HCT116 (cell line): ENCODE measurements around the gene KIRREL3. TPM values are rescaled to one million over a fixed set of nuclear protein-coding genes. Genes with fewer than 3 reads are reported as not detected.

Experiments
- ATAC-seq: fragments of 200-7000 bp; cut with Tn5 transposase; 2 replicates; pipeline ENCODE4 v1.9.1; 2020; ENCODE audit warnings: mild to moderate bottlenecking, moderate library complexity
- BruUV-seq: library from RNA; stranded (reverse); fragments of 400-500 nt; replicated peaks from 2 replicates; lab custom pipeline; 2021; lab: Mats Ljungman, UMichigan
- CTCF ChIA-PET: fragments of 300-600 bp; sonication (Branson Sonifier 250); formaldehyde crosslinking; loops from one replicate; lab custom pipeline; 2021; ENCODE audit warnings: antibody characterized with exemption; lab: Charles Lee
- POLR2A ChIA-PET: fragments of 300-600, 350-600 bp; sonication (Branson Sonifier 250); formaldehyde crosslinking; loops from one replicate; lab custom pipeline; 2021; ENCODE audit warnings: antibody characterized with exemption; lab: Charles Lee
- RAD21 ChIA-PET, 2 experiments: fragments of 300-600 bp; sonication (Branson Sonifier 250); formaldehyde crosslinking; loops; one replicate each; lab custom pipeline; 2023; ENCODE audit warnings: low total read pairs in 2 of 2; ENCODE audit not compliant: uncharacterized antibody in 2 of 2, unreplicated experiment in 2 of 2, low non-redundant PET in 1 of 2; lab: Charles Lee
- DNase-seq: peaks from one replicate; pipeline ENCODE4 v3.0.0-alpha.2; 2010; ENCODE audit warnings: low read depth, low spot score
- H2AFZ ChIP-seq: fragments of 200-600 bp; shearing (Covaris generic), sonication (generic); 2 replicates; pipeline ENCODE4 v1.6.1; 2017; ENCODE audit warnings: low read depth, mixed run types, mixed read lengths, antibody characterized with exemption, low read length; ENCODE audit not compliant: poor library complexity, severe bottlenecking
- H3K27ac ChIP-seq: 2 replicates; pipeline ENCODE4 v1.5.1; 2012; ENCODE audit warnings: low read depth, low read length
- H3K27me3 ChIP-seq: fragments of 200-600 bp; sonication (generic); 2 replicates; pipeline ENCODE4 v1.6.1; 2016; ENCODE audit warnings: mixed run types, low read length, mixed read lengths; ENCODE audit not compliant: insufficient read depth
- H3K36me3 ChIP-seq, 2 experiments: fragments of 200-500 bp in 1 of 2; fragments of 200-600 bp in 1 of 2; sonication (Bioruptor generic) in 1 of 2; sonication (generic) in 1 of 2; 2 replicates each; pipeline versions ENCODE4 v1.5.1 to v1.6.1; 2014 to 2016; ENCODE audit warnings: low read length in 2 of 2, inconsistent platforms in 1 of 2, mixed read lengths in 1 of 2, mixed run types in 1 of 2; ENCODE audit not compliant: insufficient read depth in 2 of 2, control insufficient read depth in 1 of 2
- H3K4me1 ChIP-seq, 2 experiments: fragments of 200-600 bp in 1 of 2; sonication (generic) in 1 of 2; 2 replicates each; pipeline versions ENCODE4 v1.5.1 to v1.6.1; 2012 to 2017; ENCODE audit warnings: low read length in 2 of 2, inconsistent platforms in 1 of 2, mild to moderate bottlenecking in 1 of 2, mixed read lengths in 1 of 2, mixed run types in 1 of 2, moderate library complexity in 1 of 2; ENCODE audit not compliant: insufficient read depth in 2 of 2, control insufficient read depth in 1 of 2
- H3K4me2 ChIP-seq: fragments of 200-600 bp; sonication (generic); 2 replicates; pipeline ENCODE4 v1.6.1; 2017; ENCODE audit warnings: mixed run types, low read length, mixed read lengths
- H3K4me3 ChIP-seq, 2 experiments: fragments of 200-600 bp in 1 of 2; sonication (generic) in 1 of 2; replicated peaks in 1 of 2; 2 replicates each; pipeline ENCODE4 v1.5.1; 2011 to 2016; ENCODE audit warnings: low read length in 2 of 2, control low read depth in 1 of 2, low read depth in 1 of 2, mild to moderate bottlenecking in 1 of 2, mixed read lengths in 1 of 2, mixed run types in 1 of 2
- H3K79me2 ChIP-seq: fragments of 200-600 bp; sonication (generic); 2 replicates; pipeline ENCODE4 v1.6.1; 2017; ENCODE audit warnings: mild to moderate bottlenecking, mixed run types, low read length, moderate library complexity, mixed read lengths; ENCODE audit not compliant: insufficient read depth
- H3K9ac ChIP-seq: fragments of 200-600 bp; sonication (generic); 2 replicates; pipeline ENCODE4 v1.6.1; 2016; ENCODE audit warnings: low read length, mixed read lengths
- H3K9me2 ChIP-seq: fragments of 200-600 bp; sonication (generic), shearing (Covaris generic); 2 replicates; pipeline ENCODE4 v1.6.1; 2017; ENCODE audit warnings: mixed run types, mild to moderate bottlenecking, moderate library complexity; ENCODE audit not compliant: insufficient read depth
- H3K9me3 ChIP-seq, 2 experiments: fragments of 200-500 bp in 1 of 2; fragments of 200-600 bp in 1 of 2; sonication (Bioruptor generic) in 1 of 2; sonication (generic) in 1 of 2; 2 replicates each; pipeline ENCODE4 v1.6.1; 2014 to 2017; ENCODE audit warnings: low read length in 2 of 2, mixed read lengths in 2 of 2, inconsistent platforms in 1 of 2, low read depth in 1 of 2, mild to moderate bottlenecking in 1 of 2, mixed run types in 1 of 2, moderate library complexity in 1 of 2; ENCODE audit not compliant: control insufficient read depth in 1 of 2, insufficient read depth in 1 of 2
- H4K20me1 ChIP-seq: fragments of 200-600 bp; sonication (generic), shearing (Covaris generic); 2 replicates; pipeline ENCODE4 v1.6.1; 2017; ENCODE audit warnings: mixed run types, mild to moderate bottlenecking, moderate library complexity; ENCODE audit not compliant: insufficient read depth
- CBX3 ChIP-seq: IDR thresholded peaks from 2 replicates; pipeline ENCODE4 v1.6.1; 2012; ENCODE audit warnings: low read depth
- CTCF ChIP-seq, 3 experiments: fragments of 200-600 bp in 1 of 3; sonication (generic) in 1 of 3; IDR thresholded peaks in 2 of 3; conservative IDR thresholded peaks in 1 of 3; 2 replicates each; pipeline ENCODE4 v1.5.1; 2012 to 2017; ENCODE audit warnings: low read depth in 2 of 3, low read length in 2 of 3, antibody characterized with exemption in 1 of 3, borderline replicate concordance in 1 of 3, control low read depth in 1 of 3, mild to moderate bottlenecking in 1 of 3, mixed read lengths in 1 of 3, mixed run types in 1 of 3, moderate library complexity in 1 of 3; ENCODE audit not compliant: insufficient read depth in 1 of 3
- EGR1 ChIP-seq: IDR thresholded peaks from 2 replicates; pipeline ENCODE4 v1.6.1; 2012; ENCODE audit warnings: low read depth
- ELF1 ChIP-seq: IDR thresholded peaks from 2 replicates; pipeline ENCODE4 v1.6.1; 2012; ENCODE audit warnings: low read depth, borderline replicate concordance
- EZH2 ChIP-seq: fragments of 200-600 bp; sonication (generic); IDR thresholded peaks from 2 replicates; pipeline ENCODE4 v1.6.1; 2017; ENCODE audit warnings: antibody characterized with exemption, mixed run types
- EZH2phosphoT487 ChIP-seq: fragments of 200-600 bp; IDR thresholded peaks from 2 replicates; pipeline ENCODE4 v1.6.1; 2018; ENCODE audit warnings: antibody characterized with exemption, borderline replicate concordance
- FOSL1 ChIP-seq: IDR thresholded peaks from 2 replicates; pipeline ENCODE4 v1.6.1; 2012; ENCODE audit warnings: low read depth
- JUND ChIP-seq: IDR thresholded peaks from 2 replicates; pipeline ENCODE4 v1.6.1; 2012
- POLR2AphosphoS5 ChIP-seq: IDR thresholded peaks from 2 replicates; pipeline ENCODE4 v1.6.1; 2011; ENCODE audit warnings: mild to moderate bottlenecking, low read depth, low read length, moderate library complexity
- RAD21 ChIP-seq: IDR thresholded peaks from 2 replicates; pipeline ENCODE4 v1.6.1; 2012; ENCODE audit warnings: low read depth, mild to moderate bottlenecking
- REST ChIP-seq: IDR thresholded peaks from 2 replicates; pipeline ENCODE4 v1.6.1; 2012; ENCODE audit warnings: low read depth
- SP1 ChIP-seq: IDR thresholded peaks from 2 replicates; pipeline ENCODE4 v1.6.1; 2012; ENCODE audit warnings: low read depth
- SRF ChIP-seq: IDR thresholded peaks from 2 replicates; pipeline ENCODE4 v1.6.1; 2012; ENCODE audit warnings: low read depth
- TCF7L2 ChIP-seq: IDR thresholded peaks from 2 replicates; pipeline ENCODE4 v1.7.0; 2011; ENCODE audit warnings: borderline replicate concordance, inconsistent platforms; ENCODE audit not compliant: insufficient read depth, insufficient read length; ENCODE audit errors: extremely low read depth
- YY1 ChIP-seq: IDR thresholded peaks from 2 replicates; pipeline ENCODE4 v1.6.1; 2011; ENCODE audit warnings: low read length, low read depth, moderate library complexity, mild to moderate bottlenecking; ENCODE audit not compliant: insufficient replicate concordance; ENCODE audit errors: extremely low read depth
- ZBTB33 ChIP-seq: IDR thresholded peaks from 2 replicates; pipeline ENCODE4 v1.6.1; 2011; ENCODE audit warnings: mild to moderate bottlenecking, low read length, moderate library complexity; ENCODE audit not compliant: insufficient replicate concordance; ENCODE audit errors: extremely low read depth
- ZFX ChIP-seq: fragments of 450-650 bp; IDR thresholded peaks from 2 replicates; pipeline ENCODE4 v1.6.1; 2017
- intact Hi-C: fragments of 100-400 bp; cut with micrococcal nuclease; formaldehyde crosslinking; loops from 2 replicates; pipeline ENCODE4 v1.10.0; 2022
- total RNA-seq: library from RNA; stranded (reverse); gene quantifications from one replicate; pipeline ENCODE4 v1.2.1, GENCODE V29; 2021; ENCODE audit not compliant: unreplicated experiment
- TF ChIP-seq, protein P1 (sequence below): IDR thresholded peaks from 2 replicates; pipeline ENCODE4 v1.6.1; 2012

Gene KIRREL3
- total RNA-seq, 1 experiment from 2014 or later = not detected

DNA sequence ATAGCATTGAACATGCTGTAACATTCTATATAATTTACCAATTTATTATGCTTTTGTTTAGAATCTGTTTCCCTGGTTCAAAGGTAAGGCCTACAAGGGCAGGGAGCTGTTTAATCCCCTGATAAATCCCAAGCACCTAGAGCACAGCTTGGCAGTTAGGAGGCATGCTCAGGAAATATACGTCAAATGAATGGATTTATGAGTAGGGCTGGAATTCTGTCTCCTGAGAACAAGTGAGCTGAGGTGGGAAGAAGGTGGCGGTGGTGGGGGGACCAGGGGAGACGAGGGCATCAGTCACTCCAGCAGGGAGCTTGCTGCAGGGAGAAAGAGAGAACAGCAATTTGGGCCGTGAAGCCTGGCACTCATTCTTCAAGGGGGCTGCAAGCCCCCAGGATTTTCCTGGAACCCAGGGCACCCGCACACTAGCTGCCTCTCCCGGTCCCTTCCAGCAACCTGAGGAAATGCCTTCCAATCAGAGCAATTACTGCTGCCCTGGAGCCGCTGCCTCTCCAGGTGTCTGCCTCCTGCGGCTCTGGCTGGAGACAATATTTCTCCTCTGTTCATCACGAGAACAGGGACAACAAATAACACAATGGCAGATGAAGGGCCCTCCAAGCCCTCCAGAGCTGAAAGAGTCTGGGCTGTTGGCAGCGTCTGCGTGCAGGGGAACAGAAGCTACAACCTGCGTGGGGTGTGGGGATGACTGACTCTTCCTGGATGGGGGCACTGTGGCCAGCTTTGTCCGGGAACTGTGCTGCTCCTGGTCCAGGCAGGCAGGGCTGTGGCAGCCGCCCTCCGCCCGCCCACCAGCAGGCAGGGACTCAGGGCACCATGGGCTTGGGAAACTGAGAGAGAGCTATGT lies 411.7 kb downstream of the KIRREL3 start:
- Histone ChIP-seq H3K9me3 (no peaks in the 10 kb centered on the region), H3K27ac (no peak overlapping the region), H2AFZ (no peak overlapping the region), H3K36me3 (no peaks in the 10 kb centered on the region), H3K27me3 (peaks cover 16% of the 10 kb centered on the region; the same call in 1 of the 2 replicates), H3K4me3 (no peak overlapping the region), H3K9me2 (no peaks in the 10 kb centered on the region), H3K4me1 (no peaks in the 10 kb centered on the region), H3K4me2 (no peak overlapping the region), H4K20me1 (no peaks in the 10 kb centered on the region), H3K79me2 (no peaks in the 10 kb centered on the region), H3K9ac (no peak overlapping the region)
- BruUV-seq = no TSS peak
- ChIA-PET RAD21 (no interaction called here), POLR2A (no interaction called here), CTCF (interaction anchor here (0.6 kb wide), 1 partner anchor 148 kb away, joined by 3 read pairs; no protein-coding TSS in a partner anchor)
- intact Hi-C loops = no loop called here
- TF ChIP-seq EZH2 (no peak), ELF1 (no peak), CTCF (IDR thresholded peaks at IDR 0.05 in 2 of 3, conservative IDR thresholded peaks at IDR 0.05 in 1 of 3; ENCODE audit: borderline replicate concordance in 1 of 3, insufficient read depth in 1 of 3, low read depth in 2 of 3, low read length in 2 of 3) (no peak), POLR2AphosphoS5 (no peak), EGR1 (no peak), SRF (no peak), JUND (no peak), FOSL1 (no peak), REST (no peak), SP1 (no peak), EZH2phosphoT487 (no peak), RAD21 (no peak), ZBTB33 (no peak), ZFX (no peak), CBX3 (no peak), TCF7L2 (no peak), YY1 (no peak)
- TF ChIP-seq, protein P1, sequence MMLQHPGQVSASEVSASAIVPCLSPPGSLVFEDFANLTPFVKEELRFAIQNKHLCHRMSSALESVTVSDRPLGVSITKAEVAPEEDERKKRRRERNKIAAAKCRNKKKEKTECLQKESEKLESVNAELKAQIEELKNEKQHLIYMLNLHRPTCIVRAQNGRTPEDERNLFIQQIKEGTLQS = no peak
- DNase-seq (no peak), ATAC-seq (no peak)
